GM13976 (cell line): ENCODE measurements around the gene EIF5A2.

Experiments
- DNase-seq: peaks from one replicate; pipeline ENCODE4 v3.0.0; 2012; ENCODE audit warnings: low spot score
- in situ Hi-C: fragments of 300-500 bp; cut with MboI; formaldehyde crosslinking; loops from one replicate; pipeline ENCODE4 v1.12.0; 2022; ENCODE audit warnings: low sequenced_read_pairs, mixed read lengths, inconsistent platforms; ENCODE audit not compliant: unreplicated experiment
- TF ChIP-seq, protein P1 (sequence below): IDR thresholded peaks from 2 replicates; pipeline ENCODE4 v1.5.1; 2012; ENCODE audit warnings: borderline replicate concordance, mild to moderate bottlenecking; ENCODE audit not compliant: insufficient read depth; ENCODE audit errors: extremely low read depth, missing control alignments, control extremely low read depth

The EIF5A2 gene

DNA sequence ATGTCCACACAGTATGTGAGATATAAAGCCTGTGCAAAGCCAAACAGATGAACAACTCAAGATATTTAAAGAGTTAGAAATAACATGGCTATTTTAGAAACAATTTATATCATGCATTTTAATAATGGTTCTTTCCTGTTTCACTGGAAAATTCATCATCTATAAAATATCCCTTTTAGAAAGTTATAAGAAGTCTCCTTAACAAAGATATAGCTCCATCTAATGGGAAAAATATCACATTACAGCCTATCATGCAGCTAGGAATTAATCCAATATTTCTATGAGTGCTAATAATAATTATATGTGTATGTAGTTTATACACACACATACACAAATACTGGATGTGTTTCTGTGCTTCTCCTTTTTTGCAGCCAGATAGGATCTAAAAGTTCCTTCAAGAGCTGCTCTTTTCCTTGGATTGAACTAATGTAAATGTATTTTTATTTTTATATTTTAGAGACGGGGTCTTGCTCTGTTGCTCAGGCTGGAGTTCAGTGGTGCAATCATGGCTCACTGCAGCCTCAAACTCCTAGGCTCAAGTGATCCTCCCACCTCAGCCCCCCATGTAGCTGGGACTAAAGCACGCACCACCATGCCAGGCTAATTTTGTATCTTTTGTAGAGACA, 60.0 kb downstream of the EIF5A2 start:
- DNase-seq = peak; percentile 15
- TF ChIP-seq, protein P1, sequence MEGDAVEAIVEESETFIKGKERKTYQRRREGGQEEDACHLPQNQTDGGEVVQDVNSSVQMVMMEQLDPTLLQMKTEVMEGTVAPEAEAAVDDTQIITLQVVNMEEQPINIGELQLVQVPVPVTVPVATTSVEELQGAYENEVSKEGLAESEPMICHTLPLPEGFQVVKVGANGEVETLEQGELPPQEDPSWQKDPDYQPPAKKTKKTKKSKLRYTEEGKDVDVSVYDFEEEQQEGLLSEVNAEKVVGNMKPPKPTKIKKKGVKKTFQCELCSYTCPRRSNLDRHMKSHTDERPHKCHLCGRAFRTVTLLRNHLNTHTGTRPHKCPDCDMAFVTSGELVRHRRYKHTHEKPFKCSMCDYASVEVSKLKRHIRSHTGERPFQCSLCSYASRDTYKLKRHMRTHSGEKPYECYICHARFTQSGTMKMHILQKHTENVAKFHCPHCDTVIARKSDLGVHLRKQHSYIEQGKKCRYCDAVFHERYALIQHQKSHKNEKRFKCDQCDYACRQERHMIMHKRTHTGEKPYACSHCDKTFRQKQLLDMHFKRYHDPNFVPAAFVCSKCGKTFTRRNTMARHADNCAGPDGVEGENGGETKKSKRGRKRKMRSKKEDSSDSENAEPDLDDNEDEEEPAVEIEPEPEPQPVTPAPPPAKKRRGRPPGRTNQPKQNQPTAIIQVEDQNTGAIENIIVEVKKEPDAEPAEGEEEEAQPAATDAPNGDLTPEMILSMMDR = no peak
- in situ Hi-C loops = no loop called here

DNA sequence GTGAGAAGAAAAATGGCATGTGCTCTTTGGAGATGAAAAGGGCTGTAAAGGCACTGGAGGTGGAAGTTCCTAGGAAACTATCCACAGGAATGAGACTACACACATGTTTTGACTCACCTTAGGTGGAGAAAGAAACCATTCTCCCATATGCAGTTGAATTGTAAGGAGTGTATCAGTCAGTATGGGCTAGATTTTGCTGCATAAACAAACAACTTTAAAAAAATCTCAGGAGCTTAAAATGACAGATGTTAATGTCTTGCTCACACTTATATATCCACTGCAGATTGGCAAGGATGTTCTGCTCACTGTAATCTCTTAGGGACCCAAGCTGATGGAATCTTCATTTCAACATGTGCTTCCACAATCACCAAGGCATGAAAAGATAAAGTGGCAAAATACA, 64.1 kb downstream of the EIF5A2 start:
- in situ Hi-C loops = no loop called here

DNA sequence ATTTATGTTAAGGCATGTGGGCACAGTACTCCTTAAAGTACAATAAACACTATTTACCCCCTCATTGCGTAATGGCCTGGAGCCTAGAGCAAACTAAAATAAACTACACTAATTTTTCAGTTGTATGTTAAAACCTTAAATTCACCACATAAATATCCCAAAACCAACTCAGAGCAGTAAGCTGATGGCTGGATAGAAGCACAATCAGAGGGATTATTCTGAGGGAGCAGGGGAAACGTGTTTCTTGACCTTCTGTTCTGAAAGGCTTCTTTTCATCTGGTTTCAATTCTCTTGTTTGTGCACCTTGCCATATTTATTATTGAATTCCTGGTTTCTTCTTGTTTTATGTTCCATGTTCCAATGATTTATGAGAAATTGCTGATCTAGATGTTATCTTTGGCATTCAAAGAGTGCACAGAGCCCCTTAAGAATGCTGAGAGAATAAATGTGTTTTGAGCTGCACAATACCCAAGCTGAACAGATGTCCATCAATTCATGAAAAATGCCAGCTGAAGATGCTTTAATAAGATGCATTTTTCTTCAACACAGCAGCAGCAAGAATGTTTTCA, 68.1 kb downstream of the EIF5A2 start:
- TF ChIP-seq, protein P1 = no peak
- DNase-seq = no peak
- in situ Hi-C loops = no loop called here

More for the DNA sequence above, 64.1 kb downstream of the EIF5A2 start:
- DNase-seq = no peak
- TF ChIP-seq, protein P1 = no peak

DNA sequence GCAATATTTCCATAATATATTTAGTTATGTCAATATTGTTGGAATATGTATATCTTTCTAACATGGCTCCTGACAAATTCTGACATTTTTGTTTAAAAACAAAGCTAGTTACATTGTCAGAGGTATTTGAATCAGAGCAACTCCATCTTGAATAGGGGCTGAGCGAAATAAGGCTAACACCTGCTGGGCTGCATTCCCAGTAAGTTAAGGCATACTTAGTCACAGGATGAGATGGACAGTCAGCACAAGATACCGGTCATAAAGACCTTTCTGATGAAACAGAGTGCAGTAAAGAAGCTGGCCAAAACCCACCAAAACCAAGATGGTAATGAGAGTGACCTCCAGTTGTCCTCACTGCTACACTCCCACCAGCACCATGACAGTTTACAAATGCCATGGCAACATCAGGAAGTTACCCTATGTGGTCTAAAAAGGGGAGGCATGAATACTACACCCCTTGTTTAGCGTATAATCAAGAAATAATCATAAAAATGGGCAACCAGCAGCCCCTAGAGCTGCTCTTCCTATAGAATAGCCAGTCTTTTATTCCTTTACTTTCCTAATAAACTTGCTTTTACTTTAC, 68.8 kb downstream of the EIF5A2 start:
- in situ Hi-C loops = no loop called here
- no peak for DNase-seq
- TF ChIP-seq, protein P1 = no peak
